ENCODE measurements around the gene PEDS1. TPM values are rescaled to one million over a fixed set of nuclear protein-coding genes. Genes with fewer than 3 reads are reported as not detected.

PEDS1 gene
- total and polyA plus RNA-seq, 2 of the 8 experiments (the other 6 are each of a cell fraction or from before 2014, with no cell fraction given) = 28.9 to 75.9 TPM

DNA sequence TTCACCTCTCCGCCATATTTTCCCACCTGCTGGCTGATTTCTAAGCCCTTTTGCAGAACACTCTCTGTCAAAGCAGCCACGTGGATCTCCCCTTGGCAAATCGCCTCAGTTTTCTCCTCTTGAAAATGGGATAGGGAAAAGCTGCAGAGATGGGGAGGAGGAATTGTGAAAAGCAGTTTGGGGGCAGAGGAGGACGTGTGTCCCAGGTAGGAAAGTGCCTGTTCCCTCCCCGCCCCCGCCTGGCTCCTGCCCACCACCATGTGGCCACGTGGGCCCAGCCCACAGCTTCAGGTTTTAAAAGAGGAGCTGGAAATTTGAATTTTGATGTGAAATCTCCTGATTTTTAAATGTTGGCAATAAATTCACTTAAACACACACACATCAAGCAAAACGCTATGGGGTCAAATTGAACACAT lies 33.5 kb upstream of the PEDS1 start:
- WGBS, 2 experiments (ENCODE audit: extremely low coverage in 1 of 2, insufficient coverage in 1 of 2, insufficient read length in 1 of 2, insufficient replicate concordance in 2 of 2, low coverage in 1 of 2, low lambda C conversion rate in 2 of 2, missing lambda C conversion rate in 1 of 2) = 69% methylated on average over 8 of the region's 8 CpGs; no CpG with 5 or more reads in 1 of the 2 experiments
- Histone ChIP-seq H2BK15ac (ENCODE audit: low read length) (no peak overlapping the region; the same call in 1 of the 2 replicates), H3K36me3 (ENCODE audit: control insufficient read depth in 2 of 4, insufficient read depth in 4 of 4, low read length in 3 of 4) (no peaks in the 10 kb centered on the region), H3K23me2 (ENCODE audit: low read depth, low read length) (peaks cover 1% of the 10 kb centered on the region; the same call in 1 of the 2 replicates), H3K23ac (ENCODE audit: insufficient read length) (no peak overlapping the region), H3K4ac (replicated peaks; ENCODE audit: insufficient read length, low read depth, low read length) (no peak overlapping the region), H3K79me2 (ENCODE audit: control insufficient read depth in 1 of 2, insufficient read depth in 2 of 2, low read length in 2 of 2) (no peaks in the 10 kb centered on the region), H2AFZ (ENCODE audit: low read length) (no peak overlapping the region), H2BK120ac (replicated peaks; ENCODE audit: low read depth, low read length) (no peak overlapping the region), H4K8ac (ENCODE audit: extremely low read depth, insufficient read depth, low read length) (no peak overlapping the region), H2BK5ac (ENCODE audit: low read depth, low read length) (no peak overlapping the region), H3K9ac (replicated peaks in 1 of 4; ENCODE audit: extremely low read depth in 1 of 4, low read depth in 3 of 4, low read length in 3 of 4) (no peak overlapping the region), H3K79me1 (ENCODE audit: low read depth, low read length) (no peaks in the 10 kb centered on the region), H3K56ac (replicated peaks; ENCODE audit: insufficient read length, low read depth, low read length) (no peak overlapping the region), H4K20me1 (replicated peaks in 1 of 2; ENCODE audit: control insufficient read depth in 1 of 2, insufficient read depth in 2 of 2, low read length in 2 of 2) (no peaks in the 10 kb centered on the region), H4K5ac (ENCODE audit: insufficient read length, low read depth, low read length) (no peak overlapping the region), H3K4me2 (ENCODE audit: insufficient read depth in 1 of 2, low read depth in 2 of 2, low read length in 2 of 2) (no peak overlapping the region), H2BK20ac (ENCODE audit: low read length) (no peak overlapping the region), H3K27me3 (replicated peaks in 1 of 4; ENCODE audit: control insufficient read depth in 3 of 4, extremely low read depth in 1 of 4, insufficient read depth in 3 of 4, low read length in 3 of 4) (peaks cover 0 to 2% (median 0%) of the 10 kb centered on the region in 4 experiments; a peak in 1 of 7 replicates), H3K27ac (ENCODE audit: low read depth, low read length) (no peak overlapping the region), H3K18ac (ENCODE audit: extremely low read depth, low read length) (no peak overlapping the region; the same call in 1 of the 2 replicates), H4K91ac (replicated peaks; ENCODE audit: insufficient read length, low read length) (no peak overlapping the region), H3K4me1 (replicated peaks in 1 of 4; ENCODE audit: control insufficient read depth in 3 of 4, insufficient read depth in 4 of 4, low read length in 3 of 4) (peaks cover 0 to 13% (median 4%) of the 10 kb centered on the region in 4 experiments; a peak in 5 of 7 replicates), H3K4me3 (ENCODE audit: extremely low read depth in 1 of 4, insufficient read depth in 2 of 4, low read depth in 3 of 4, low read length in 4 of 4) (no peak overlapping the region), H3K14ac (ENCODE audit: insufficient read length) (no peak overlapping the region), H3K9me3 (ENCODE audit: insufficient read depth in 2 of 2, low read depth in 1 of 2, low read length in 1 of 2) (no peaks in the 10 kb centered on the region), H2BK12ac (ENCODE audit: low read depth, low read length) (0 out of 2 replicates have a peak overlapping the region, but pooled peaks have one; percentile 33), H2AK5ac (ENCODE audit: low read depth, low read length) (no peak overlapping the region)
- no peak for DNase-seq (ENCODE audit: low read depth in 1 of 2, low spot score in 2 of 2)
- FAIRE-seq = no peak
- no peak for TF ChIP-seq RNF2 (IDR thresholded peaks at IDR 0.05; ENCODE audit: borderline replicate concordance, low read depth, low read length, missing control alignments, poor library complexity, severe bottlenecking)
- TF ChIP-seq, protein P1, sequence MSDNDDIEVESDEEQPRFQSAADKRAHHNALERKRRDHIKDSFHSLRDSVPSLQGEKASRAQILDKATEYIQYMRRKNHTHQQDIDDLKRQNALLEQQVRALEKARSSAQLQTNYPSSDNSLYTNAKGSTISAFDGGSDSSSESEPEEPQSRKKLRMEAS (IDR thresholded peaks at IDR 0.05) = peak; percentile 53; the same call in 1 of the 2 replicates
- ChIA-PET POLR2A (ENCODE audit: partially characterized antibody) (interaction anchor here (0.9 to 1.4 kb wide), 4 partner anchors 10 to 277 kb away, joined by 3 read pairs; no protein-coding TSS in a partner anchor), CTCF (ENCODE audit: partially characterized antibody) (interaction anchor here (0.5 to 8.8 kb wide), 17 partner anchors 9 to 977 kb away, joined by 3 to 115 read pairs (median 5); no protein-coding TSS in a partner anchor)
